ENCODE measurements around the gene ITLN1.

The ITLN1 gene

DNA sequence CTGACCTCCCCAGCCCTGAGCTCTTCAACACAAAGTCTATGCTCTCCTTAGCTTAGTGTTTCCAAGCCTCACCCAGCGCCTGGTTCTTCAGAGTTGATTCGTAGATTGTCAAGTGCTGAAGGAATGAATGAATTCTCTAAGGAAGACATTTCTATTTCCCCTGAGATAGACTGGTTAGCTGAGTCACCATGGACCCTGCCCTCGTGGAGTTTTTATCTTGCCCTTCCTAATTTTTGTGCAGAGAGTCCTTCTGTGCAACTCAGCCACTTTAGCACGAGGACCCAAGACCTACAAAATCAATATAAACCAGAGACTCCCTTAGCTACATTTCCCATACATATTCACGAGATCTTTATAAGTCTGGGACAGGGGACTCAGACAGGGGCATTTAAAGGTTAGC is 19.6 kb downstream of the ITLN1 start:
- TF ChIP-seq, protein P1, sequence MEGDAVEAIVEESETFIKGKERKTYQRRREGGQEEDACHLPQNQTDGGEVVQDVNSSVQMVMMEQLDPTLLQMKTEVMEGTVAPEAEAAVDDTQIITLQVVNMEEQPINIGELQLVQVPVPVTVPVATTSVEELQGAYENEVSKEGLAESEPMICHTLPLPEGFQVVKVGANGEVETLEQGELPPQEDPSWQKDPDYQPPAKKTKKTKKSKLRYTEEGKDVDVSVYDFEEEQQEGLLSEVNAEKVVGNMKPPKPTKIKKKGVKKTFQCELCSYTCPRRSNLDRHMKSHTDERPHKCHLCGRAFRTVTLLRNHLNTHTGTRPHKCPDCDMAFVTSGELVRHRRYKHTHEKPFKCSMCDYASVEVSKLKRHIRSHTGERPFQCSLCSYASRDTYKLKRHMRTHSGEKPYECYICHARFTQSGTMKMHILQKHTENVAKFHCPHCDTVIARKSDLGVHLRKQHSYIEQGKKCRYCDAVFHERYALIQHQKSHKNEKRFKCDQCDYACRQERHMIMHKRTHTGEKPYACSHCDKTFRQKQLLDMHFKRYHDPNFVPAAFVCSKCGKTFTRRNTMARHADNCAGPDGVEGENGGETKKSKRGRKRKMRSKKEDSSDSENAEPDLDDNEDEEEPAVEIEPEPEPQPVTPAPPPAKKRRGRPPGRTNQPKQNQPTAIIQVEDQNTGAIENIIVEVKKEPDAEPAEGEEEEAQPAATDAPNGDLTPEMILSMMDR (conservative IDR thresholded peaks at IDR 0.05) = no peak
- H3K27ac ChIP-seq = no peak overlapping the region

GRCh38 chr1:160864173-160864572 is 20.8 kb downstream of the ITLN1 start:
- TF ChIP-seq, protein P1 (conservative IDR thresholded peaks at IDR 0.05) = no peak
- no peak overlapping the region for H3K27ac ChIP-seq

DNA sequence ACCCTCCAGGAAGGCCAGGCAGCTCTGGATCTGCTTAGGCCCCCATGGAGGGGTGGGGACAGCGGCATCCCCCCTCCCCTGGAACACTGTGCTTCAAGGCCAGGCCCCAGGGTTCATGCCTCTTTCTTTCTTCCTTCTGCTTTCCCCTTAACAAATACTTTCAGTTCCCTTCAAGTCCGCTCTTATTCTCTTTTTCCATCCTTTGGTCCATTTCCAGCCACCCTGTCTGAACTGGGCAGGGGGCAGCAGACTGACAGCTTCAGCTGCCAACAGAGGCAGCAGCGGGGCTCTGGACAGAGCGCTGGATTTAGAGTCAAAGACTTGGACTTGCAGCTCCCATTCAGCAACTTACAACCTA is 21.2 kb downstream of the ITLN1 start:
- TF ChIP-seq, protein P1 (conservative IDR thresholded peaks at IDR 0.05) = no peak
- no peak overlapping the region for H3K27ac ChIP-seq

DNA sequence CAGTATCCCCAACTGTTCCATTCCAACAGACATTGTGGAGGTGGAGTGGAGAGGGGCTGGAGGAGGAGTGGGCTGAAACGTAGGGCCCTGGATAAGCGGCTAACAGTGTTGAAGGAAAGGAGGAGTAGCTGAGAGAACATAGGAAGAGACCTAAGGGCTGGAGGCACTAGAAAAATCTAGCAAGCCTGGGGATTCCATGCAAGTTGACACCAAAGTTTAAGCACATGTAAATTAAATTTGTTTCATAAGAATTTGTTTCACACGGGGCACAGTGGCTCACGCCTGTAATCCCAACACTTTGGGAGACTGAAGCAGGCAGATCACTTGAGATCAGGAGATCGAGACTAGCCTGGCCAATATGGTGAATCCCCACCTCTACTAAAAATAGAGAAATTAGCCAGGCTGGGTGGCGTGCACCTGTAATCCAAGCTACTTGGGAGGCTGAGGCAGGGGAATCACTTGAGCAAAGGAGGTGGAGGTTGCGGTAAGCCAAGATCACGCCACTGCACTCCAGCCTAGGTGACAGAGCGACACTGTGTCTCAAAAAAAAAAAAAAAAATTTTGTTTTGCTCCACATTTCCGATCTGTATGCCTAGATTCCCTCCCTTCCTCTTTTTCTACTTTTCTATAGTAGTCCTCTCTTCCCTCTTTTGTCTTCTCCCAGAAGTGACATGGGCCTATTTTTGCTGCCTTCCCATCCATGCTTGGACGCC is 21.8 kb downstream of the ITLN1 start:
- H3K27ac ChIP-seq = no peak overlapping the region
- TF ChIP-seq, protein P1 (conservative IDR thresholded peaks at IDR 0.05) = no peak

GRCh38 chr1:160862203-160863060 is 22.5 kb downstream of the ITLN1 start, which contains the start of gene CD244:
TSS of gene CD244 (minus strand) at chr1:160862887. CDS start at chr1:160862677, 210 bp downstream.
- no peak within 1 kb of the TSS for H3K27ac ChIP-seq
- TF ChIP-seq, protein P1 (conservative IDR thresholded peaks at IDR 0.05) = no peak

- no peak overlapping the region for H3K27ac ChIP-seq
- TF ChIP-seq, protein P1 (conservative IDR thresholded peaks at IDR 0.05) = no peak
These were observed 24.0 kb downstream of the ITLN1 start for GRCh38 chr1:160860840-160861505.

DNA sequence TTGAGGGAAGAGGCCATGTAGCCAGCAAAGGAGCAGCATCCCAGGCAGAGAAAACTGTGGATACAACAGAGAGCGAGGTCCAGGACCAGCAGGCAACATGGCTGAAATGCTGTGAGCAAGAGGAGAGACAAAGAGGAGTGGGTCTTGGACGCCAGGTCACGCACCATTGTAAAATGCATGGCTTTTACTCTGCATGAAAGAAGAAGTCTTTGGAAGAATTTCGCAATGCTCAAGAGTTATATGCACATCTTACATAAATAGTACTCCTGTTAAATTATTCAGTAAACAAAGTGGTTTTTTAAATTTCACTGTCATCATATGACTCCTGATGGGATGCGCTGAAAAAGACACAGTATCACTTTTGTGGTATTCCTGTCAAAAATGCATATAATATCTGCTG is 25.8 kb downstream of the ITLN1 start:
- TF ChIP-seq, protein P1 (conservative IDR thresholded peaks at IDR 0.05) = no peak
- no peak overlapping the region for H3K27ac ChIP-seq

Data from VCaP (cell line).